Spleen (tissue), 7 donors: ENCODE measurements around the gene DLG5.

Experiments
- CTCF ChIP-seq, 11 experiments: fragments of 200-600 bp in 7 of 11; fragments of 450-650 bp in 4 of 11; sonication (generic) in 4 of 11; IDR thresholded peaks in 8 of 11; conservative IDR thresholded peaks in 3 of 11; 1 replicate in 7 of 11; 2 replicates in 4 of 11; pipeline versions ENCODE4 v1.4.0 to v1.8.0; 2016 to 2021; ENCODE audit warnings: antibody characterized with exemption in 11 of 11, inconsistent platforms in 4 of 11, mild to moderate bottlenecking in 1 of 11
- POLR2A ChIP-seq, 3 donors: fragments of 450-650 bp; IDR thresholded peaks; one replicate each; pipeline ENCODE4 v1.5.1; 2017; ENCODE audit warnings: antibody characterized with exemption in 3 of 3, mild to moderate bottlenecking in 1 of 3
- donor health status: DM: no; HTN: no; CAD: no; lungs with moderate emphysema.
- donor health status: DM: no; HTN: no; CAD: no.
- donor health status: DM: no; HTN: no; CAD: no.

DNA sequence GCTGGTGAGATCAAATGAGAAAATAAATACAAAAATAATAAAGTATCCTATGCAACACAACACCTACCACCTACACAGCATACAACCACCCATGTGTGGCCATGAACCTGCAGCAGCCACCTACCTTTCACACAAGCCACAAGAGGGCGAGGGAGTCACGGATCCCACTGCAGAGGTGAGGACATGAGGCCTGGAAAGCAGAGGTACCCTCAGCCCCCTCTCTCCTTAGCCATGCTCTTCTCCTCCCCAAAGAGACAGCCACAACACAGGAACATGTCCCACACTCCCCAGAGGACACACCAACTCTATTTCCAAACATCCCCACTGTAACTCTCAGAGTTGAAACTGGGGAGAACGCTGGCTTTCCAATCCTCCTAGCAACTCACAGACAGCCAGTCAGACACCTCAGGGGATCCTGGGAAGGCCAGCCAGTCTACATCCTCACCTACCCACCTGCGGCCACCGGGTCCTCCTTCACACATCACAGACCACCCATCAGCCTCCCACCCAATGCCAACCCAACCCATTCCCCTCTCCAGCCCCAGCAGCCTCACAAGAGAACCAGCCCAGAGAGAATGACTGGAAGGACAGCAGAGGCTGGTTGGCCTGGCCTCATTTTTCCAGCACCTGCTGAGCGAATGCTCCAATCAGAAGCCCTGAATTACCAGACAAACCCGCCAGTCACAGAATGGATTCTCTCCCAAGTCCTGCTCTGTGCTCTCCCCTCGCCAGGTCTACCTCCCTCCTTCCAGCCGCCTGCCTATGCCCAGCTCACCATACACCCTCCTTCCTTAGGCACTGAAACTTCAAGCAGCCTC lies 18.4 kb downstream of the DLG5 start:
- TF ChIP-seq CTCF (IDR thresholded peaks at IDR 0.05 in 8 of 11, conservative IDR thresholded peaks at IDR 0.05 in 3 of 11), result no peak
- TF ChIP-seq POLR2A (IDR thresholded peaks at IDR 0.05), result no peak
